ENCODE measurements around the gene QSOX2. TPM values are rescaled to one million over a fixed set of nuclear protein-coding genes. Genes with fewer than 3 reads are reported as not detected.

The QSOX2 gene
- total RNA-seq, 1 donor from 2014 or later, result 14.0 TPM

GRCh38 chr9:136222166-136222905 lies 23.3 kb downstream of the QSOX2 start:
- no peak for DNase-seq (ENCODE audit: low spot score)
- Mint-ChIP-seq H3K4me3 (ENCODE audit: unreplicated experiment) (peak overlapping the region; percentile 28), H3K36me3 (ENCODE audit: low read depth, unreplicated experiment) (peaks cover 7% of the 10 kb centered on the region), H3K9me3 (ENCODE audit: unreplicated experiment) (no peaks in the 10 kb centered on the region), H3K27ac (ENCODE audit: unreplicated experiment) (no peak overlapping the region), H3K27me3 (ENCODE audit: unreplicated experiment) (peaks cover 4% of the 10 kb centered on the region), H3K4me1 (ENCODE audit: unreplicated experiment) (peaks cover 8% of the 10 kb centered on the region)
- no peak for TF ChIP-seq CTCF (IDR thresholded peaks at IDR 0.05; ENCODE audit: unreplicated experiment)

- Mint-ChIP-seq H3K4me1 (ENCODE audit: unreplicated experiment) (peaks cover 3% of the 10 kb centered on the region), H3K4me3 (ENCODE audit: unreplicated experiment) (no peak overlapping the region), H3K27me3 (ENCODE audit: unreplicated experiment) (peaks cover 6% of the 10 kb centered on the region), H3K27ac (ENCODE audit: unreplicated experiment) (no peak overlapping the region), H3K36me3 (ENCODE audit: low read depth, unreplicated experiment) (peaks cover 11% of the 10 kb centered on the region), H3K9me3 (ENCODE audit: unreplicated experiment) (no peaks in the 10 kb centered on the region)
- TF ChIP-seq CTCF (IDR thresholded peaks at IDR 0.05; ENCODE audit: unreplicated experiment), result no peak
- DNase-seq (ENCODE audit: low spot score), result no peak
These were observed 25.4 kb downstream of the QSOX2 start for GRCh38 chr9:136220017-136220729.

GRCh38 chr9:136219276-136219675 lies 26.3 kb downstream of the QSOX2 start:
- DNase-seq (ENCODE audit: low spot score), result no peak

GRCh38 chr9:136218673-136219072 lies 26.9 kb downstream of the QSOX2 start:
- no peak for DNase-seq (ENCODE audit: low spot score)
- peaks cover 6% of the 10 kb centered on the region for H3K27me3 Mint-ChIP-seq (ENCODE audit: unreplicated experiment)
- no peak overlapping the region for H3K27ac Mint-ChIP-seq (ENCODE audit: unreplicated experiment)
- H3K9me3 Mint-ChIP-seq (ENCODE audit: unreplicated experiment), result no peaks in the 10 kb centered on the region
- peaks cover 16% of the 10 kb centered on the region for H3K36me3 Mint-ChIP-seq (ENCODE audit: low read depth, unreplicated experiment)
- no peak for TF ChIP-seq CTCF (IDR thresholded peaks at IDR 0.05; ENCODE audit: unreplicated experiment)
- no peaks in the 10 kb centered on the region for H3K4me1 Mint-ChIP-seq (ENCODE audit: unreplicated experiment)
- H3K4me3 Mint-ChIP-seq (ENCODE audit: unreplicated experiment), result no peak overlapping the region

More at GRCh38 chr9:136219276-136219675, 26.3 kb downstream of the QSOX2 start:
- Mint-ChIP-seq H3K36me3 (ENCODE audit: low read depth, unreplicated experiment) (peaks cover 14% of the 10 kb centered on the region), H3K27me3 (ENCODE audit: unreplicated experiment) (peaks cover 6% of the 10 kb centered on the region), H3K4me3 (ENCODE audit: unreplicated experiment) (no peak overlapping the region), H3K4me1 (ENCODE audit: unreplicated experiment) (no peaks in the 10 kb centered on the region), H3K9me3 (ENCODE audit: unreplicated experiment) (no peaks in the 10 kb centered on the region), H3K27ac (ENCODE audit: unreplicated experiment) (no peak overlapping the region)
- no peak for TF ChIP-seq CTCF (IDR thresholded peaks at IDR 0.05; ENCODE audit: unreplicated experiment)

GRCh38 chr9:136218271-136218670 lies 27.3 kb downstream of the QSOX2 start:
- DNase-seq (ENCODE audit: low spot score), result no peak
- no peak overlapping the region for H3K27ac Mint-ChIP-seq (ENCODE audit: unreplicated experiment)
- H3K4me3 Mint-ChIP-seq (ENCODE audit: unreplicated experiment), result no peak overlapping the region
- no peak for TF ChIP-seq CTCF (IDR thresholded peaks at IDR 0.05; ENCODE audit: unreplicated experiment)
- no peaks in the 10 kb centered on the region for H3K4me1 Mint-ChIP-seq (ENCODE audit: unreplicated experiment)
- H3K27me3 Mint-ChIP-seq (ENCODE audit: unreplicated experiment), result peaks cover 6% of the 10 kb centered on the region
- H3K9me3 Mint-ChIP-seq (ENCODE audit: unreplicated experiment), result no peaks in the 10 kb centered on the region
- peaks cover 13% of the 10 kb centered on the region for H3K36me3 Mint-ChIP-seq (ENCODE audit: low read depth, unreplicated experiment)
